ENCODE data around the gene TUNAR. TPM values are rescaled to one million over a fixed set of nuclear protein-coding genes. Genes with fewer than 3 reads are reported as not detected.

The TUNAR gene
- total RNA-seq (2014; rRNA removed; shearing (Covaris generic)) = not detected in 2 replicates

- Histone ChIP-seq H3K4me3 (no peak within 1 kb of the TSS), H3K27ac (no peak within 1 kb of the TSS), H3K9me3 (replicated peaks) (no peaks in the 10 kb centered on the region), H3K4me1 (no peaks in the 10 kb centered on the region), H3K36me3 (no peaks in the 10 kb centered on the region), H3K27me3 (0 out of 2 replicates have a peak, but pooled peaks cover 3% of the 10 kb centered on the region)
- no peak for DNase-seq
These were observed at the start of gene TUNAR for GRCh38 chr14:95876761-95877538. Gene TUNAR, plus strand, starts transcription at chr14:95876832.

DNA sequence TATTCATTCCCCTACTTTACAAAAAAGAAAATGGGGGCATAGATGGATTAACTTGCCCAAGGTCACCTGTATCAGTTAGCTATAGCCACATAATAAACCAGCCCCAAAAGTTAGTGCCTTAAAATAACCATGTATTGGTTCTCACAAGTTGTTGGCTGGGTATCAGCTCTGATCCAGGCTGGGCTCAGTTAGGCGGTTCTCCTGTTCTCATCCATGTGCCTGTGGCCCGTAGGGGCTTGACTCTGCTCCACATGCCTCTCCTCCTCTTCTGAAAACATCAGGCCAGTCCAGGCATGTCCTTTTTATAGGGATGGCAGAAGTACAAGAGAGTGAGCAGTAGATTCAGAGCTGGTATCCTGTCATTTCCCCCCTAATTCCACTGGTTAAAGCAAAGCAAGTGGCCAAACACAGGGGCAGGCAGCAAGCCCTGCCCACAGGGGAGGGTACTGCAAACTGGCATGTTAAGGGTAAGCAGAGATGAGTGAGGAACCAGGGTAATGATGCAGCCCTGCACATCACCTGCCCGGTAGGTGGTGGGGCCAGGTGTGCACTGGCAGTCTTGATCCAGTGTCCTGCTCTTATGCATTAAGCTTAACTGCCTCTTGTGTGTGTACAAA is 47.9 kb upstream of the TUNAR start:
- Histone ChIP-seq H3K27me3 (no peaks in the 10 kb centered on the region), H3K9me3 (replicated peaks) (no peaks in the 10 kb centered on the region), H3K4me1 (no peaks in the 10 kb centered on the region), H3K27ac (no peak overlapping the region), H3K4me3 (no peak overlapping the region), H3K36me3 (no peaks in the 10 kb centered on the region)
- no peak for DNase-seq

GRCh38 chr14:95829321-95829720 is 47.3 kb upstream of the TUNAR start:
- H3K4me1 ChIP-seq = no peaks in the 10 kb centered on the region
- DNase-seq = no peak
- H3K27me3 ChIP-seq = no peaks in the 10 kb centered on the region
- H3K4me3 ChIP-seq = no peak overlapping the region
- H3K9me3 ChIP-seq (replicated peaks) = no peaks in the 10 kb centered on the region
- no peak overlapping the region for H3K27ac ChIP-seq
- no peaks in the 10 kb centered on the region for H3K36me3 ChIP-seq

DNA sequence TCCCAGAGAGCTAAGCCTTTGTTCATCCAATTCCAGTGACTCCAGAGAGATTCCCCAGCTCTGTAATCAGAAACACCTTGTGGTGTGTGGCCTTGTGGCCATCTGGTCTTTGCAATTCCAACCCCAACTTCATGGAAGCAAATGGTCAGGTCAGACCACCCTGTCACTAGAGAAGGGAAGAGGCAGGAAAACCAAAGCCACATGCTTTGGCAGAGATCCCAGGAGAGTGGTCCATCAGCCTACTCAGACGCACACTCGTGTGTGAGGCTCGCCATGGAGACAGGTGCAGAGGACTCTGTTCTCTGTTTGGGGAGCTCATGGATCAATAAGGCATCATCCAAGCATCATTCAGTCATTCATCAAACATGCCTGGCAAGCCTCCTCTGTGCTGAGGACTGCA is 46.2 kb upstream of the TUNAR start:
- no peak overlapping the region for H3K4me3 ChIP-seq
- H3K4me1 ChIP-seq = no peaks in the 10 kb centered on the region
- DNase-seq = peak; percentile 9 to 29
- H3K36me3 ChIP-seq = no peaks in the 10 kb centered on the region
- H3K27ac ChIP-seq = no peak overlapping the region
- H3K27me3 ChIP-seq = no peaks in the 10 kb centered on the region
- H3K9me3 ChIP-seq (replicated peaks) = no peaks in the 10 kb centered on the region

GRCh38 chr14:95831041-95831440 is 45.6 kb upstream of the TUNAR start:
- H3K4me1 ChIP-seq = no peaks in the 10 kb centered on the region
- DNase-seq = no peak
- no peaks in the 10 kb centered on the region for H3K9me3 ChIP-seq (replicated peaks)
- H3K27ac ChIP-seq = no peak overlapping the region
- no peaks in the 10 kb centered on the region for H3K36me3 ChIP-seq
- H3K27me3 ChIP-seq = no peaks in the 10 kb centered on the region
- H3K4me3 ChIP-seq = no peak overlapping the region

DNA sequence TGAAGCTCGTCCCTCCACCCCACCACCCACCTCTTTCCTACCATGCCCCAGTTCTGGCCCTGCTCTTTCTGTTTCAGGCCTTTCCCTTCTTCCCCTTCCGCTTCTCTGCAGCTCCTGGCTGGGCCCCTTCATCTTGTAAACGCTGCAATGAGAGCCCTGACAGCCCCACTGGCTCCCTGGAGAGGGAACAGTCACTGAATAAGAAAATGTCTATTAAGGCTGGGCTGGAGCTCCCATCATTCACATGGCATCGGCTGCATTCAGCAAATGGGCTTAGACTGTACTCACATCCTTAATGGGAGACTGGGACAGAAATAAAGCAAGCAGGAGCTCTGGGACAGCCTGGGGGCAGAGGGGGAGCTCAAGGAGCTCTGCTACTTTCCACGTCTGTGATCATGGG is 45.2 kb upstream of the TUNAR start:
- Histone ChIP-seq H3K9me3 (replicated peaks) (no peaks in the 10 kb centered on the region), H3K4me1 (no peaks in the 10 kb centered on the region), H3K36me3 (no peaks in the 10 kb centered on the region), H3K27me3 (no peaks in the 10 kb centered on the region), H3K27ac (no peak overlapping the region), H3K4me3 (no peak overlapping the region)
- no peak for DNase-seq

DNA sequence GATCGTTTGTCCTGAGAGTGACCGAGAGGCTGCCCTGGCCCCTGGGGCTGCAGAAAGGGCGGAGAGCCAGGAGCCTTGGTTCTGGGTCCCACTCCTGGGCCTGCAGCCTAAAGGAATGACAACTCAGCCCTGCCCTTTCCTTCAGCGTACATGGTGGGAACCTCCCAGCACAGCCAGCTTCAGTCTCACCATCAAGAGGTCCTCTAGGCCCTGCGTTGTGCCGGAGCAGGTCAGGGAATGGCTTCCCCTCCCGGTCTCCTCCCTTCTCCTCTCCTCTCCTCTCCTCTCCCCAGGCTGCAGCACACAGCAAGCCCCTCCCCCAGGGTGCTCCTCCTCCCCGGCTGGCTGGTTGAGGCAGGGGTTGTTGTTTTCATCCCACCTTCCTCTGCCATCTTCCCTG is 44.6 kb upstream of the TUNAR start:
- DNase-seq = no peak
- no peaks in the 10 kb centered on the region for H3K4me1 ChIP-seq
- no peaks in the 10 kb centered on the region for H3K36me3 ChIP-seq
- no peak overlapping the region for H3K4me3 ChIP-seq
- H3K9me3 ChIP-seq (replicated peaks) = no peaks in the 10 kb centered on the region
- H3K27ac ChIP-seq = no peak overlapping the region
- no peaks in the 10 kb centered on the region for H3K27me3 ChIP-seq

GRCh38 chr14:95833429-95833828 is 43.2 kb upstream of the TUNAR start:
- Histone ChIP-seq H3K9me3 (replicated peaks) (no peaks in the 10 kb centered on the region), H3K27ac (no peak overlapping the region), H3K4me3 (no peak overlapping the region), H3K27me3 (no peaks in the 10 kb centered on the region), H3K4me1 (no peaks in the 10 kb centered on the region), H3K36me3 (no peaks in the 10 kb centered on the region)
- peak in 1 of 2 experiments; percentile 6 for DNase-seq

- Histone ChIP-seq H3K9me3 (replicated peaks) (no peaks in the 10 kb centered on the region), H3K36me3 (no peaks in the 10 kb centered on the region), H3K4me3 (no peak overlapping the region), H3K27me3 (no peaks in the 10 kb centered on the region), H3K27ac (no peak overlapping the region), H3K4me1 (no peaks in the 10 kb centered on the region)
- DNase-seq = no peak
These were observed 42.1 kb upstream of the TUNAR start for GRCh38 chr14:95834496-95834895.

DNA sequence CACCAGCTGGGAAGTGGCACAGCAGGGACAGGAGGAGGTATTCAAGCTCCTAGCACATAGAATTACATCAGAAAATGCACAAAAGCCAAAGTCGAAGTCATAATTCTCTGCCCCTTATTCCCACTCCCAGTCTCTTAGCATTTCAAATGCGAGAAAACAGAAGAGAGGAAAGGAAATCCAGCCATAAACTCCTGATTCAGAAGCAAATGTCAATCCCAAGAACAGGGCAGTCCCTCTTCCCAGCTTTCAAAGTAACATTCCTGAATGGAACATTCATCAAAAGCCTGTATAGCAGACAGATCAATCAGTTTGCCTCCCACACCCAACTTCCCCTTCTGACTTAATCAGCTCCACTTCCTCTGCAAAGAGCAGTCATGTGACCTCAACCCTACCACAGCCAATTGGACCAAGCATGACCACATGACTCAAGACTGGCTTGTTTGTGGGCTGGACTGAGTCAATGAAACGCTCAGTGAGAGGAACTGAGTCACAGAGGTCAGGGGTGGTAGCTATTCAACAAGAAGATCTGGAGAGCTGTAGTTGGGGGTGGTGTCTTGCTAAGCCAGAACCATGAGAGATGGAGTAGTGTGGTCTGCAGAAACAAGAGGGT is 41.4 kb upstream of the TUNAR start:
- no peaks in the 10 kb centered on the region for H3K27me3 ChIP-seq
- H3K36me3 ChIP-seq = no peaks in the 10 kb centered on the region
- no peak overlapping the region for H3K4me3 ChIP-seq
- no peaks in the 10 kb centered on the region for H3K9me3 ChIP-seq (replicated peaks)
- H3K27ac ChIP-seq = no peak overlapping the region
- no peaks in the 10 kb centered on the region for H3K4me1 ChIP-seq
- no peak for DNase-seq

DNA sequence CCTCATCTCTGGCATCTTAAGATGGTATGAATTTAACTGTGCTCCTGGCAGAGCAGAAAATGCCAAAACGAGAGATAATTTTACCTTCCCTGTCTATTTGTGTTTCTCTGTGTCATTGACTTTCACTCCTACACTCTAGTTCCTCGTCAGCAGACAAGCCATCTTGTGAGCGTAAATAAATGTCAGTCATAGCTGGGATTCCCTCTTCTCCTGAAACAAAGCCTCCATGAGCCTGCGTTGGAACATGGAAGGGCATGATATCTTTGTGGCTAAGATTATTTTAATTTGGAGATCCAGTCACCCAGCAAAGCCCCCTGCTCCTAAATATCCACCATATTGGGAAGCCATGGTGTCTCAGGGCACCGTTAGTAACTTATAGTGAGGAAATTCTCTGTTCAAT is 37.8 kb upstream of the TUNAR start:
- Histone ChIP-seq H3K27ac (no peak overlapping the region), H3K4me1 (no peaks in the 10 kb centered on the region), H3K36me3 (no peaks in the 10 kb centered on the region), H3K9me3 (replicated peaks) (no peaks in the 10 kb centered on the region), H3K27me3 (no peaks in the 10 kb centered on the region; the same call in 1 of the 2 replicates), H3K4me3 (no peak overlapping the region)
- no peak for DNase-seq

DNA sequence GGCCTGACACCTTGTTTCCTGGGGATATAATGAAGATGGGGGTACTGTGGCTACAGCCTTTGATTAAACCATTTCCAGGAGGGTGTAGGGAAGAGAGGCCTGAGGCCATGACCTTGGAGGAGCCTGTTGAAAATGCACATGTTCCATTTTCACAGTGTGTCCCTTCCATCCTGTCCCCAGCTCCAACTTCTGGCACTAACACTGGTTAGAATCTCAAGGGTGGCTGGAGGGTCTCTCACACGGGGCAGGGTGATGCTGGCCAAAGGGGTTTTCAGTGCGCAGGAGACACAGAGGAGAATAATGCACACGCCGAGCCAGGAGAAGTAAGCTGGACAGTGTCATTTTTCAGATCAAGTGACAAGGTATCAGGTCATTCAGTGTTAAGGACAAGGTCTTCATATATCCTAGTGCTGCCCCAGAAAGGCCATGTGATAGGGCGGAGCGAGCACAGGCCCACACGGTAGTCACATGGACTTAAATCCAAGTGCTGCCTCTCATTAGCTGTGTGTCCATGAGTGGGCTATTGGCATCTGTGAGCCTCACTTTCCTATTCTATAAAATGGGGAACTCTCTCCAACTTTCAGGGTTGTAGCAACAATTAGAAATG is 36.4 kb upstream of the TUNAR start:
- Histone ChIP-seq H3K27ac (no peak overlapping the region), H3K4me1 (no peaks in the 10 kb centered on the region), H3K27me3 (no peaks in the 10 kb centered on the region; the same call in 1 of the 2 replicates), H3K9me3 (replicated peaks) (no peaks in the 10 kb centered on the region), H3K36me3 (no peaks in the 10 kb centered on the region), H3K4me3 (no peak overlapping the region)
- no peak for DNase-seq

GRCh38 chr14:95841668-95842067 is 35.0 kb upstream of the TUNAR start:
- Histone ChIP-seq H3K4me3 (no peak overlapping the region), H3K27ac (no peak overlapping the region), H3K4me1 (no peaks in the 10 kb centered on the region), H3K36me3 (no peaks in the 10 kb centered on the region), H3K27me3 (no peaks in the 10 kb centered on the region; the same call in 1 of the 2 replicates), H3K9me3 (replicated peaks) (no peaks in the 10 kb centered on the region)
- no peak for DNase-seq

- no peak for DNase-seq
- H3K27ac ChIP-seq = no peak overlapping the region
- H3K36me3 ChIP-seq = no peaks in the 10 kb centered on the region
- H3K4me1 ChIP-seq = no peaks in the 10 kb centered on the region
- H3K4me3 ChIP-seq = no peak overlapping the region
- no peaks in the 10 kb centered on the region for H3K9me3 ChIP-seq (replicated peaks)
- H3K27me3 ChIP-seq = no peaks in the 10 kb centered on the region
These were observed 26.9 kb upstream of the TUNAR start for GRCh38 chr14:95849761-95850160.

DNA sequence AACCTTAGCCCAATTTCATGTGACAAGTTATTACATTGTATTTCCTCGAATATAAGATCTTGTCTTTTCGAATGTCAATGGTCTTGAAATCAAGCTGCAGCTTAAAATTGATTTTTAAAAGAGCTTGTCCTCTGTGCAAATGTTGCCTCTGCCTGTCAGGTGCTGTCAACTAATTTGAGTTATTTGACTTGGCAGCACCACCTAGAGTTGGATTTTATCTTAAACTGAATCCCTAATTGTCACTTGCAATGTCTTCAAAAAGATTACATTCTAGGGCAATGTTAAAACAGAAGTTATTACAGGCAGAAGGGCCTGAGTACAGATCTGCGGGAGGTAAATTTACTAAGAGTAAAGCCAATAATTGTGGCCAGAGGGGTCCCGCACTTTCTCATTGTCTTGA is 26.2 kb upstream of the TUNAR start:
- no peaks in the 10 kb centered on the region for H3K36me3 ChIP-seq
- no peak overlapping the region for H3K4me3 ChIP-seq
- H3K27ac ChIP-seq = no peak overlapping the region
- no peaks in the 10 kb centered on the region for H3K9me3 ChIP-seq (replicated peaks)
- H3K4me1 ChIP-seq = no peaks in the 10 kb centered on the region
- H3K27me3 ChIP-seq = no peaks in the 10 kb centered on the region
- no peak for DNase-seq
